Prostate gland (tissue), 2 donors: ENCODE results near the gene ZBTB39.
"Not testable (repeated sequence)": the region's sequence is repeated elsewhere in the genome, so short reads cannot be mapped to it uniquely, and the experiment has no call there.

Experiments used
- POLR2AphosphoS5 ChIP-seq: sonication (generic); formaldehyde crosslinking; IDR thresholded peaks from one replicate; pipeline ENCODE4 v1.6.1; 2017; ENCODE audit warnings: antibody characterized with exemption
- TF ChIP-seq, protein P1 (sequence below), 4 experiments: fragments of 200-600 bp in 2 of 4; fragments of 450-650 bp in 2 of 4; sonication (generic) in 2 of 4; IDR thresholded peaks; 1 replicate in 3 of 4; 2 replicates in 1 of 4; pipeline ENCODE4 v1.5.1; 2016 to 2019; ENCODE audit warnings: antibody characterized with exemption in 4 of 4, mild to moderate bottlenecking in 2 of 4, moderate library complexity in 2 of 4

GRCh38 chr12:56962247-56962646 lies 44.1 kb downstream of the ZBTB39 start:
- TF ChIP-seq, protein P1, sequence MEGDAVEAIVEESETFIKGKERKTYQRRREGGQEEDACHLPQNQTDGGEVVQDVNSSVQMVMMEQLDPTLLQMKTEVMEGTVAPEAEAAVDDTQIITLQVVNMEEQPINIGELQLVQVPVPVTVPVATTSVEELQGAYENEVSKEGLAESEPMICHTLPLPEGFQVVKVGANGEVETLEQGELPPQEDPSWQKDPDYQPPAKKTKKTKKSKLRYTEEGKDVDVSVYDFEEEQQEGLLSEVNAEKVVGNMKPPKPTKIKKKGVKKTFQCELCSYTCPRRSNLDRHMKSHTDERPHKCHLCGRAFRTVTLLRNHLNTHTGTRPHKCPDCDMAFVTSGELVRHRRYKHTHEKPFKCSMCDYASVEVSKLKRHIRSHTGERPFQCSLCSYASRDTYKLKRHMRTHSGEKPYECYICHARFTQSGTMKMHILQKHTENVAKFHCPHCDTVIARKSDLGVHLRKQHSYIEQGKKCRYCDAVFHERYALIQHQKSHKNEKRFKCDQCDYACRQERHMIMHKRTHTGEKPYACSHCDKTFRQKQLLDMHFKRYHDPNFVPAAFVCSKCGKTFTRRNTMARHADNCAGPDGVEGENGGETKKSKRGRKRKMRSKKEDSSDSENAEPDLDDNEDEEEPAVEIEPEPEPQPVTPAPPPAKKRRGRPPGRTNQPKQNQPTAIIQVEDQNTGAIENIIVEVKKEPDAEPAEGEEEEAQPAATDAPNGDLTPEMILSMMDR (IDR thresholded peaks at IDR 0.05), result not testable (repeated sequence)
- not testable (repeated sequence) for TF ChIP-seq POLR2AphosphoS5
